ENCODE measurements around the gene PLAC8L1.

The PLAC8L1 gene

DNA sequence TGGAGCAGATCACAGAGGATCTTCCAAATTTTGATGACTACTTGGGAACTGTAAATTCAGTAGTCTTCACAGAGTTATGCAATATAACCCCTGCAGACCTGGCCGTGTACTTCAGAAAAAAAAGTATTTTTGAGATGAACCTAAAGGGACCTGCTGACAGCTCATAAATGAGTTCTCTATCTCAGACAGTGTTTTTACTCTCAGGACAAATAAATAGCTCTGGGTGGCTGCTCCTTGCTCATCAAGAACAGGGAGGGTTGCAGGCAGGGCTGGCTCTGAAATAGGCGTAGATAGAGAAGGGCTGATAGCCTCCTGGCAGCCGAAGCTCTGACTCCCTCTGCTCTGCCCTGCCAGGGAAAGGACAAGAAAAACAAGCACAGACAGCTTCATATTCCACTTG, 64.8 kb downstream of the PLAC8L1 start:
- DNase-seq = no peak

DNA sequence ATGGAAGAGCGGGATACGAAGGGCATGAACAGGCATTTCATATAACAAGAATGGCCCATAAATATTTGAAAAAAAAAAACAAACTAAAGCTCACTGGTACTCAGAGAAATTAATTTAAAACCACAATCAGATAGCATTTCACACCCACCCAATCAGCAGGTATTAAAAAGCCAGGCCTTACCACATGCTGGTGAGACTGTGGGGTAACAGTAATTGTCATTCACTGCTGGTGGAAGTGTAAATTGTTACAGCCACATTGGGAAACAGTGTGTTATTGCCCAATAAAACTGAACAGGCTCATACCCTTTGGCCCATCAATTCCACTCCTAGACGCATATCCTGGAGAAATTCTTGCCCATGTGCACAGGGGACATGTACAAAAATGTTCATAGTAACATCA, 66.0 kb downstream of the PLAC8L1 start:
- no peak for DNase-seq

DNA sequence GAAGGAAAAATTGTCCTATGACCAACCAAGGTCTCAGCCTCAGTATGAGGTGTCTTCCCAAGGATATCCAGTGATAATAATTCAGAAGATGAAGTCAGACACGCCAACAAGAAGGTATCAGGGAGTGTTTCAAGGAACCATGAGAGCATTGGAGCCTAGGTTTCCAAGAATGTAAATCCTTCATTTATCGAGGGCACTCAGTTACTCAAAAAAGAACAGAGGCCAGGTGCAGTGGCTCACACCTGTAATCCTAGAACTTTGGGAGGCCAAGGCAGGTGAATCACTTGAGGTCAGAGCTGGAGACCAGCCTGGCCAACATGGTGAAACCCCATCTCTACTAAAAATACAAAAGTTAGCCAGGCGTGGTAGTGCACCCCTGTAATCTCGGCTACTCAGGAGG, 70.8 kb downstream of the PLAC8L1 start:
- no peak for DNase-seq
